ENCODE results near the gene MAMDC2.
"Not testable (repeated sequence)": the region's sequence is repeated elsewhere in the genome, so short reads cannot be mapped to it uniquely, and the experiment has no call there.

Gene MAMDC2

GRCh38 chr9:70031141-70031545, 12.5 kb upstream of the MAMDC2 start:
- intact Hi-C loops (cut with DNase I): no loop called here
- no peak for DNase-seq

GRCh38 chr9:70034271-70034711, 9.4 kb upstream of the MAMDC2 start:
- intact Hi-C loops (cut with DNase I): no loop called here
- DNase-seq: no peak

- intact Hi-C loops (cut with DNase I): no loop called here
- no peak for DNase-seq
Measured at GRCh38 chr9:70035691-70036090, 8.0 kb upstream of the MAMDC2 start.

- DNase-seq: no peak
- intact Hi-C loops (cut with DNase I): no loop called here
Measured at GRCh38 chr9:70036641-70037040, 7.0 kb upstream of the MAMDC2 start.

GRCh38 chr9:70038171-70038621, 5.5 kb upstream of the MAMDC2 start:
- intact Hi-C loops (cut with DNase I); DNase-seq: not testable (repeated sequence)

GRCh38 chr9:70040376-70040903, 3.2 kb upstream of the MAMDC2 start:
- intact Hi-C loops (cut with DNase I): no loop called here
- no peak for DNase-seq

- intact Hi-C loops (cut with DNase I): no loop called here
- no peak for DNase-seq
Measured at GRCh38 chr9:70042461-70043215, 1.0 kb upstream of the MAMDC2 start.

- intact Hi-C loops (cut with DNase I): no loop called here
- DNase-seq: no peak
Measured at GRCh38 chr9:70043285-70043684, 363 bp upstream of the MAMDC2 start.

GRCh38 chr9:70044490-70045307, 1.1 kb downstream of the MAMDC2 start:
- intact Hi-C loops (cut with DNase I): no loop called here
- peak in 12 of 42 donors; percentile 8 to 58 (median 14) for DNase-seq

GRCh38 chr9:70045452-70045851, 1.8 kb downstream of the MAMDC2 start:
- intact Hi-C loops (cut with DNase I): no loop called here
- no peak for DNase-seq

GRCh38 chr9:70046274-70047070, 2.8 kb downstream of the MAMDC2 start:
- intact Hi-C loops (cut with DNase I): no loop called here
- DNase-seq: peak in 11 of 42 donors; percentile 4 to 55 (median 22)

- peak in 13 of 42 donors; percentile 15 to 54 (median 31) for DNase-seq
- intact Hi-C loops (cut with DNase I): no loop called here
Measured at GRCh38 chr9:70049236-70049635, 5.6 kb downstream of the MAMDC2 start.

GRCh38 chr9:70049672-70050271, 6.1 kb downstream of the MAMDC2 start:
- intact Hi-C loops (cut with DNase I): no loop called here
- peak in 2 of 42 donors; percentile 7 to 27 for DNase-seq

GRCh38 chr9:70052768-70053167, 9.1 kb downstream of the MAMDC2 start:
- intact Hi-C loops (cut with DNase I): no loop called here
- no peak for DNase-seq

- intact Hi-C loops (cut with DNase I): no loop called here
- no peak for DNase-seq
Measured at GRCh38 chr9:70053864-70054263, 10.2 kb downstream of the MAMDC2 start.

GRCh38 chr9:70054521-70054920, 10.9 kb downstream of the MAMDC2 start:
- intact Hi-C loops (cut with DNase I): no loop called here
- no peak for DNase-seq

GRCh38 chr9:70055406-70056210, 12.0 kb downstream of the MAMDC2 start:
- DNase-seq: no peak
- intact Hi-C loops (cut with DNase I): no loop called here
